GM23338 (cell line): ENCODE measurements around the gene PTGR3. TPM values are rescaled to one million over a fixed set of nuclear protein-coding genes. Genes with fewer than 3 reads are reported as not detected.

Experiments
- ATAC-seq: fragments of 200-7000 bp; cut with Tn5 transposase; 3 replicates; pipeline ENCODE4 v1.9.1; 2020
- DNase-seq: peaks from one replicate; pipeline ENCODE4 v3.0.0-alpha.2; 2015; ENCODE audit warnings: low spot score
- H2AFZ ChIP-seq: fragments of 200-600 bp; sonication (generic); 2 replicates; pipeline ENCODE4 v1.8.0; 2016; ENCODE audit warnings: antibody characterized with exemption, mild to moderate bottlenecking, moderate library complexity
- H3F3A ChIP-seq: fragments of 200-600 bp; sonication (generic); replicated peaks from 2 replicates; pipeline ENCODE4 v1.8.0; 2017; ENCODE audit warnings: antibody characterized with exemption, mixed run types, low read depth
- H3K27ac ChIP-seq: fragments of 200-600 bp; sonication (generic); 2 replicates; pipeline ENCODE4 v1.6.1; 2016; ENCODE audit warnings: low read depth
- H3K27me3 ChIP-seq: fragments of 200-600 bp; sonication (generic); 2 replicates; pipeline ENCODE4 v1.8.0; 2016; ENCODE audit warnings: mild to moderate bottlenecking, mixed run types, moderate library complexity; ENCODE audit not compliant: insufficient read depth
- H3K36me3 ChIP-seq: fragments of 200-600 bp; sonication (generic); 2 replicates; pipeline ENCODE4 v1.8.0; 2016; ENCODE audit warnings: mild to moderate bottlenecking; ENCODE audit not compliant: insufficient read depth
- H3K4me1 ChIP-seq: fragments of 200-600 bp; sonication (generic); 2 replicates; pipeline ENCODE4 v1.8.0; 2016; ENCODE audit warnings: mild to moderate bottlenecking, moderate library complexity; ENCODE audit not compliant: insufficient read depth
- H3K4me2 ChIP-seq: fragments of 200-600 bp; sonication (generic); 2 replicates; pipeline ENCODE4 v1.7.1; 2017; ENCODE audit warnings: mixed run types
- H3K4me3 ChIP-seq: fragments of 200-600 bp; sonication (generic); 2 replicates; pipeline ENCODE4 v1.6.1; 2016; ENCODE audit warnings: mixed run types
- H3K79me2 ChIP-seq: fragments of 200-600 bp; sonication (generic); replicated peaks from 2 replicates; pipeline ENCODE4 v1.8.0; 2017; ENCODE audit warnings: mild to moderate bottlenecking; ENCODE audit not compliant: insufficient read depth
- H3K9me2 ChIP-seq: fragments of 200-600 bp; sonication (generic); 2 replicates; pipeline ENCODE4 v1.8.0; 2017; ENCODE audit not compliant: insufficient read depth
- H4K20me1 ChIP-seq: fragments of 200-600 bp; sonication (generic); replicated peaks from 2 replicates; pipeline ENCODE4 v1.8.0; 2017; ENCODE audit warnings: mild to moderate bottlenecking; ENCODE audit not compliant: insufficient read depth
- H3K27ac Mint-ChIP-seq: 2 replicates; pipeline ENCODE4 v1.8.0; 2020; ENCODE audit warnings: inconsistent platforms, mild to moderate bottlenecking, moderate library complexity, mixed read lengths
- H3K27me3 Mint-ChIP-seq: 3 replicates; pipeline ENCODE4 v1.8.0; 2022; ENCODE audit warnings: low read depth, mild to moderate bottlenecking, moderate library complexity, mixed read lengths, inconsistent platforms; ENCODE audit not compliant: insufficient read depth, poor library complexity
- H3K36me3 Mint-ChIP-seq: 3 replicates; pipeline ENCODE4 v1.8.0; 2021; ENCODE audit warnings: low read depth, mild to moderate bottlenecking, inconsistent platforms, moderate library complexity, mixed read lengths
- H3K4me1 Mint-ChIP-seq: 3 replicates; pipeline ENCODE4 v1.8.0; 2020; ENCODE audit warnings: mild to moderate bottlenecking, inconsistent platforms, mixed read lengths
- H3K4me3 Mint-ChIP-seq: 3 replicates; pipeline ENCODE4 v1.8.0; 2021; ENCODE audit warnings: moderate library complexity, mild to moderate bottlenecking, inconsistent platforms, mixed read lengths
- H3K9me3 Mint-ChIP-seq: 3 replicates; pipeline ENCODE4 v1.8.0; 2020; ENCODE audit warnings: moderate library complexity, mild to moderate bottlenecking, inconsistent platforms, mixed read lengths
- CREB1 ChIP-seq: fragments of 250-450 bp; sonication (Bioruptor Pico); IDR thresholded peaks from 2 replicates; pipeline ENCODE4 v1.5.0; 2020; ENCODE audit warnings: low read depth, mild to moderate bottlenecking, moderate library complexity
- ETS1 ChIP-seq: IDR thresholded peaks from 2 replicates; pipeline ENCODE4 v1.6.1; 2016; ENCODE audit warnings: antibody characterized with exemption
- EZH2 ChIP-seq: fragments of 200-600 bp; sonication (generic); IDR thresholded peaks from one replicate; pipeline ENCODE4 v1.8.0; 2017; ENCODE audit warnings: antibody characterized with exemption, mild to moderate bottlenecking, low read depth; ENCODE audit not compliant: unreplicated experiment
- EZH2phosphoT487 ChIP-seq: fragments of 200-600 bp; sonication (generic); IDR thresholded peaks from one replicate; pipeline ENCODE4 v1.8.1; 2018; ENCODE audit warnings: antibody characterized with exemption; ENCODE audit not compliant: unreplicated experiment
- JUNB ChIP-seq: IDR thresholded peaks from one replicate; pipeline ENCODE4 v1.6.1; 2016; ENCODE audit warnings: antibody characterized with exemption; ENCODE audit not compliant: unreplicated experiment
- NANOG ChIP-seq: IDR thresholded peaks from 2 replicates; pipeline ENCODE4 v1.6.1; 2016; ENCODE audit warnings: antibody characterized with exemption, borderline replicate concordance
- POLR2AphosphoS5 ChIP-seq: IDR thresholded peaks from 2 replicates; pipeline ENCODE4 v1.6.1; 2016; ENCODE audit warnings: antibody characterized with exemption, low read depth
- STAT1 ChIP-seq: IDR thresholded peaks from one replicate; pipeline ENCODE4 v1.6.1; 2016; ENCODE audit warnings: antibody characterized with exemption; ENCODE audit not compliant: unreplicated experiment
- ZNF114 ChIP-seq: fragments of 250-450 bp; sonication (Bioruptor Pico); IDR thresholded peaks from 2 replicates; pipeline ENCODE4 v1.5.0; 2020; ENCODE audit warnings: mild to moderate bottlenecking, moderate library complexity
- ZNF331 ChIP-seq: fragments of 250-450 bp; sonication (Bioruptor Pico); IDR thresholded peaks from 2 replicates; pipeline ENCODE4 v1.5.0; 2020; ENCODE audit warnings: low read depth, mild to moderate bottlenecking, moderate library complexity
- polyA plus RNA-seq: library from polyadenylated mRNA; unstranded; fragments of >200 nt; fragmentation: Nextera tagmentation; extraction: Ambion mirVana; gene quantifications from 2 replicates; pipeline ENCODE4 v1.2.1, GENCODE V29; 2016
- total RNA-seq: library from RNA; depleted of rRNA; stranded (reverse); fragments of >200 nt; shearing (Covaris generic); gene quantifications from 2 replicates; pipeline ENCODE4 v1.2.3, GENCODE V29; 2014
- TF ChIP-seq, protein P1 (sequence below): IDR thresholded peaks from one replicate; pipeline ENCODE4 v1.6.1; 2018; ENCODE audit warnings: antibody characterized with exemption; ENCODE audit not compliant: unreplicated experiment

Gene PTGR3
- total and polyA plus RNA-seq, 2 experiments from 2014 or later: 0.84 to 1.5 TPM

DNA sequence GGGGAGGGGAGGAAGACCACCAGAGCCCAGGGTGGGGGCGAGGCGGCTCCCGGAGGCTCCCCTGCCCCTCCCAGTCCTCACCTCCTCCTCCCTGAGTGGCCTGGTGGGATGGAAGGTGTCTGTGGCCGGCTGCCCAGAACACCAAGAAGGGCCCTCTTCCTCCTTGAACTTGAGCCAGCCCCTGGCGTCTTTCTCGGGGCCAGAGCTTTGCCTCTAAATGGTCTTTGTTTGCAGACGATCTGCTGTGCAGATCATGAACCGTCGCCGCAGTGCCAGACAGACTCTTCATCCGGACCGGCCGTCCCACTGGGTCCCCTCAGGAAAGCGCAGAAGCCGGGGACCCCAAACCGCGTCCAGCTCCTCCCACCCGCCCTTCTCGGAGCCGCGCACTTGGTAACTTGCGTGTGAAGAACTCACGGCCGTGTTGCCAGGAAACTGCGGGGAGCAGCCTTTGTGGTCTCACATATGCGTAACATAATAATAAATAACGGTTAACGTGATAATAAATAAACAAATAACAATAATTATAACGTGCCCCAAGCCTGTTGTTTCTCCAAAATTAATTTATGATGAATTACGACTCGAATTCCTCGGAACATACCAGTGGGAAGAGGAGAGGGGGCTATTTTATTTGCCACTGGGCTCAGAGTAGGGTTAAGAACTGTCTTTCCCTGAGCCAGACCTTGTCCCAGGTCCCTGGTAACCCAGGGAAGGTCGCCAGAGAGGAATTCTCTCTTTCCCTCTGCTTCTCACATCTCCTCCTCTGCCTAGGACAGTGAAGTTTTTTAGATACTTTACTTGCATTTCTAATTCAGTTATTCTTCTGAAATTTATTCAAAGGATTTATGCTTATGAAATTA is 41.0 kb downstream of the PTGR3 start (continued):
- TF ChIP-seq JUNB (no peak), ZNF114 (no peak), EZH2 (no peak), ETS1 (no peak), POLR2AphosphoS5 (no peak), CREB1 (CRISPR knock-in tag) (no peak), EZH2phosphoT487 (no peak)
- TF ChIP-seq, protein P1, sequence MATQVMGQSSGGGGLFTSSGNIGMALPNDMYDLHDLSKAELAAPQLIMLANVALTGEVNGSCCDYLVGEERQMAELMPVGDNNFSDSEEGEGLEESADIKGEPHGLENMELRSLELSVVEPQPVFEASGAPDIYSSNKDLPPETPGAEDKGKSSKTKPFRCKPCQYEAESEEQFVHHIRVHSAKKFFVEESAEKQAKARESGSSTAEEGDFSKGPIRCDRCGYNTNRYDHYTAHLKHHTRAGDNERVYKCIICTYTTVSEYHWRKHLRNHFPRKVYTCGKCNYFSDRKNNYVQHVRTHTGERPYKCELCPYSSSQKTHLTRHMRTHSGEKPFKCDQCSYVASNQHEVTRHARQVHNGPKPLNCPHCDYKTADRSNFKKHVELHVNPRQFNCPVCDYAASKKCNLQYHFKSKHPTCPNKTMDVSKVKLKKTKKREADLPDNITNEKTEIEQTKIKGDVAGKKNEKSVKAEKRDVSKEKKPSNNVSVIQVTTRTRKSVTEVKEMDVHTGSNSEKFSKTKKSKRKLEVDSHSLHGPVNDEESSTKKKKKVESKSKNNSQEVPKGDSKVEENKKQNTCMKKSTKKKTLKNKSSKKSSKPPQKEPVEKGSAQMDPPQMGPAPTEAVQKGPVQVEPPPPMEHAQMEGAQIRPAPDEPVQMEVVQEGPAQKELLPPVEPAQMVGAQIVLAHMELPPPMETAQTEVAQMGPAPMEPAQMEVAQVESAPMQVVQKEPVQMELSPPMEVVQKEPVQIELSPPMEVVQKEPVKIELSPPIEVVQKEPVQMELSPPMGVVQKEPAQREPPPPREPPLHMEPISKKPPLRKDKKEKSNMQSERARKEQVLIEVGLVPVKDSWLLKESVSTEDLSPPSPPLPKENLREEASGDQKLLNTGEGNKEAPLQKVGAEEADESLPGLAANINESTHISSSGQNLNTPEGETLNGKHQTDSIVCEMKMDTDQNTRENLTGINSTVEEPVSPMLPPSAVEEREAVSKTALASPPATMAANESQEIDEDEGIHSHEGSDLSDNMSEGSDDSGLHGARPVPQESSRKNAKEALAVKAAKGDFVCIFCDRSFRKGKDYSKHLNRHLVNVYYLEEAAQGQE: no peak

DNA sequence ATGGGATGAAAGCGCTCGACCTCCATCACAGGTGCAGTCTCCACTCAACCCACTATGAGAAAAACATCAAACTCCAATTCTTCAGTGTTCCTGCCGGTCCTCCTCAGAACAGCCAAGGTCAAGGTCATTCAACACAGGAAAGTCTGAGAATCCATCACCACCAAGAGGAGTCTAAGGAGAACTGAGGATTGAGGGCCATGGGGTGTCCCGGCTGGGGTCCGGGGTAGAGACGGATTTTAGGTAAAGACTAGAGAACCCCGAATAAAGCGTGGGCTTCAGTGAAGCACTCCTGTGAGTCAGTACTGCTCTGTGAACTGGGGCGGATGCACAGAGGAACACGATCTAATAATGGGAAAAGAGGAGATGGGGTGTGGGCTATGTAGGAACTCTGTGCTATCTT is 41.8 kb downstream of the PTGR3 start:
- Histone ChIP-seq H3K4me3 (no peak overlapping the region), H3K27ac (no peak overlapping the region), H3K79me2 (no peaks in the 10 kb centered on the region), H3K36me3 (no peaks in the 10 kb centered on the region), H3K27me3 (no peaks in the 10 kb centered on the region), H4K20me1 (no peaks in the 10 kb centered on the region), H3K4me2 (no peak overlapping the region), H3K9me2 (no peaks in the 10 kb centered on the region), H2AFZ (no peak overlapping the region), H3F3A (no peaks in the 10 kb centered on the region), H3K4me1 (no peaks in the 10 kb centered on the region)
- H3K4me1 Mint-ChIP-seq: peaks cover 3% of the 10 kb centered on the region; the same call in 1 of the 3 replicates
- no peaks in the 10 kb centered on the region for H3K9me3 Mint-ChIP-seq
- DNase-seq (no peak), ATAC-seq (no peak)
- peaks cover 5% of the 10 kb centered on the region for H3K27me3 Mint-ChIP-seq
- H3K27ac Mint-ChIP-seq: no peak overlapping the region
- no peaks in the 10 kb centered on the region; the same call in 2 of the 3 replicates for H3K36me3 Mint-ChIP-seq
- no peak overlapping the region for H3K4me3 Mint-ChIP-seq
- no peak for TF ChIP-seq NANOG
- no peak for TF ChIP-seq POLR2AphosphoS5
- no peak for TF ChIP-seq STAT1
- TF ChIP-seq, protein P1: no peak
- TF ChIP-seq ZNF331 (CRISPR knock-in tag): no peak
- TF ChIP-seq ZNF114: no peak
- no peak for TF ChIP-seq ETS1
- no peak for TF ChIP-seq EZH2phosphoT487
- TF ChIP-seq CREB1 (CRISPR knock-in tag): no peak
- no peak for TF ChIP-seq EZH2
